NCI-H345 (cell line): ENCODE data around the gene NPIPA3.
"Not testable (repeated sequence)": the region's sequence is repeated elsewhere in the genome, so short reads cannot be mapped to it uniquely, and the experiment has no call there.

Experiments
- DNase-seq: peaks from one replicate; lab custom pipeline; 2025; lab: John Stamatoyannopoulos, UW

Gene NPIPA3

GRCh38 chr16:14703156-14704011 lies at the start of gene NPIPA3:
NPIPA3 (plus strand) TSS chr16:14703411; CDS start chr16:14708944, 5,533 bp downstream.
- not testable (repeated sequence) for DNase-seq

GRCh38 chr16:14658063-14658462 lies 45.1 kb upstream of the NPIPA3 start:
- DNase-seq = no peak

GRCh38 chr16:14667347-14668266 lies 35.6 kb upstream of the NPIPA3 start:
- no peak for DNase-seq

- DNase-seq = no peak
Measured at GRCh38 chr16:14668556-14669223, 34.5 kb upstream of the NPIPA3 start.

GRCh38 chr16:14669776-14670175 lies 33.4 kb upstream of the NPIPA3 start:
- DNase-seq = peak; percentile 46

GRCh38 chr16:14672403-14672971 lies 30.7 kb upstream of the NPIPA3 start:
- DNase-seq = no peak

- no peak for DNase-seq
Measured at GRCh38 chr16:14676633-14677032, 26.6 kb upstream of the NPIPA3 start.

- no peak for DNase-seq
Measured at GRCh38 chr16:14677627-14678026, 25.6 kb upstream of the NPIPA3 start.

GRCh38 chr16:14678748-14679497 lies 24.3 kb upstream of the NPIPA3 start:
- DNase-seq = no peak

GRCh38 chr16:14680396-14680795 lies 22.8 kb upstream of the NPIPA3 start:
- DNase-seq = not testable (repeated sequence)

GRCh38 chr16:14681115-14681514 lies 22.1 kb upstream of the NPIPA3 start:
- DNase-seq = no peak

GRCh38 chr16:14682121-14682520 lies 21.1 kb upstream of the NPIPA3 start:
- DNase-seq = no peak

GRCh38 chr16:14685870-14686793 lies 17.1 kb upstream of the NPIPA3 start:
- not testable (repeated sequence) for DNase-seq

- not testable (repeated sequence) for DNase-seq
Measured at GRCh38 chr16:14694129-14694528, 9.1 kb upstream of the NPIPA3 start, which contains the start of gene PLA2G10. PLA2G10 (minus strand) TSS chr16:14694308; CDS start chr16:14694229, 79 bp downstream.

- not testable (repeated sequence) for DNase-seq
Measured at GRCh38 chr16:14701859-14702258, 1.4 kb upstream of the NPIPA3 start.

GRCh38 chr16:14702672-14703071 lies 539 bp upstream of the NPIPA3 start:
- DNase-seq = not testable (repeated sequence)

- DNase-seq = not testable (repeated sequence)
Measured at GRCh38 chr16:14733233-14733632, 30.0 kb downstream of the NPIPA3 start.

GRCh38 chr16:14740832-14741385 lies 37.7 kb downstream of the NPIPA3 start:
- not testable (repeated sequence) for DNase-seq

- not testable (repeated sequence) for DNase-seq
Measured at GRCh38 chr16:14741794-14742193, 38.6 kb downstream of the NPIPA3 start.
